HepG2 (cell line): ENCODE data around the gene RAPH1. TPM values are rescaled to one million over a fixed set of nuclear protein-coding genes. Genes with fewer than 3 reads are reported as not detected.
A peak's percentile ranks its signal among the peaks of the same experiment; 100 is the strongest.

ENCODE experiments used
- ATF7-NPFF ChIP-seq: sonication (generic); formaldehyde crosslinking; IDR thresholded peaks from 2 replicates; pipeline ENCODE4 v1.8.1; 2023; ENCODE audit warnings: mild to moderate bottlenecking, low read depth, missing genetic modification reagents, moderate library complexity
- FOXP4 ChIP-seq: sonication (generic); formaldehyde crosslinking; IDR thresholded peaks from 2 replicates; pipeline ENCODE4 v1.4.0; 2020; ENCODE audit warnings: missing genetic modification reagents
- GATA4 ChIP-seq: sonication (generic); IDR thresholded peaks from 2 replicates; pipeline ENCODE4 v1.6.1; 2016; ENCODE audit warnings: antibody characterized with exemption, low read depth, borderline replicate concordance
- GPBP1L1 ChIP-seq: sonication (generic); formaldehyde crosslinking; IDR thresholded peaks from 2 replicates; pipeline ENCODE4 v1.5.0; 2020; ENCODE audit warnings: mild to moderate bottlenecking, missing genetic modification reagents
- HNRNPL ChIP-seq: fragments of 200-400 bp; formaldehyde crosslinking; IDR thresholded peaks from 2 replicates; pipeline ENCODE4 v1.6.1; 2017; ENCODE audit warnings: mild to moderate bottlenecking, low read depth, low read length
- ISL2 ChIP-seq: sonication (generic); formaldehyde crosslinking; IDR thresholded peaks from 2 replicates; pipeline ENCODE4 v1.5.0; 2020; ENCODE audit warnings: missing genetic modification reagents
- JUND ChIP-seq: sonication (generic); formaldehyde crosslinking; IDR thresholded peaks from 2 replicates; pipeline ENCODE4 v1.8.0; 2022; ENCODE audit warnings: mild to moderate bottlenecking, missing genetic modification reagents
- KLF12 ChIP-seq: sonication (generic); formaldehyde crosslinking; IDR thresholded peaks from 2 replicates; pipeline ENCODE4 v1.4.0; 2020; ENCODE audit warnings: missing genetic modification reagents, borderline replicate concordance
- MED13 ChIP-seq: sonication (generic); formaldehyde crosslinking; IDR thresholded peaks from 2 replicates; pipeline ENCODE4 v1.5.0; 2020; ENCODE audit warnings: missing genetic modification reagents
- NFIC ChIP-seq: IDR thresholded peaks from 2 replicates; pipeline ENCODE4 v1.6.1; 2012; ENCODE audit warnings: mild to moderate bottlenecking, low read length, inconsistent platforms
- NPAS2 ChIP-seq: sonication (generic); formaldehyde crosslinking; IDR thresholded peaks from 2 replicates; pipeline ENCODE4 v1.8.0; 2022; ENCODE audit warnings: mild to moderate bottlenecking, missing genetic modification reagents, borderline replicate concordance
- POLR2A ChIP-seq, 2 experiments: IDR thresholded peaks; 2 replicates each; pipeline ENCODE4 v1.6.1; 2011; ENCODE audit warnings: low read depth in 2 of 2, low read length in 2 of 2, mild to moderate bottlenecking in 1 of 2, moderate library complexity in 1 of 2; ENCODE audit not compliant: insufficient read depth in 1 of 2
- RNF2 ChIP-seq: fragments of 450-650 bp; conservative IDR thresholded peaks from 2 replicates; pipeline ENCODE4 v1.6.1; 2016; ENCODE audit warnings: low read depth
- SKI ChIP-seq: fragments of 450-650 bp; IDR thresholded peaks from one replicate; pipeline ENCODE4 v1.6.1; 2018; ENCODE audit warnings: mild to moderate bottlenecking; ENCODE audit not compliant: partially characterized antibody
- SP1 ChIP-seq, 2 experiments: fragments of 450-650 bp in 1 of 2; sonication (generic) in 1 of 2; formaldehyde crosslinking in 1 of 2; IDR thresholded peaks; 2 replicates each; pipeline versions ENCODE4 v1.4.0 to v1.6.1; 2016 to 2020; ENCODE audit warnings: missing genetic modification reagents in 1 of 2
- SP5 ChIP-seq: IDR thresholded peaks from 2 replicates; pipeline ENCODE4 v1.6.1; 2016; ENCODE audit warnings: low read depth, borderline replicate concordance
- TBX3 ChIP-seq: fragments of 450-650 bp; IDR thresholded peaks from 2 replicates; pipeline ENCODE4 v1.6.1; 2017; ENCODE audit warnings: antibody characterized with exemption, mild to moderate bottlenecking, inconsistent platforms, borderline replicate concordance
- TFAP4 ChIP-seq: sonication (generic); IDR thresholded peaks from 2 replicates; pipeline ENCODE4 v1.6.1; 2016; ENCODE audit warnings: low read depth, borderline replicate concordance
- U2AF1 ChIP-seq: fragments of 200-400 bp; formaldehyde crosslinking; optimal IDR thresholded peaks from 2 replicates; pipeline ENCODE3; 2017; ENCODE audit warnings: mild to moderate bottlenecking, low read depth, low read length
- USF2 ChIP-seq, 2 experiments: sonication (generic) in 1 of 2; formaldehyde crosslinking in 1 of 2; IDR thresholded peaks; 2 replicates each; pipeline versions ENCODE4 v1.5.1 to v1.6.1; 2011 to 2020; ENCODE audit warnings: borderline replicate concordance in 1 of 2, low read depth in 1 of 2, low read length in 1 of 2, mild to moderate bottlenecking in 1 of 2, missing genetic modification reagents in 1 of 2, moderate library complexity in 1 of 2
- ZBTB7A ChIP-seq: sonication (generic); formaldehyde crosslinking; IDR thresholded peaks from 2 replicates; pipeline ENCODE4 v1.8.0; 2022; ENCODE audit warnings: mild to moderate bottlenecking, missing genetic modification reagents
- ZFP62 ChIP-seq: sonication (generic); formaldehyde crosslinking; IDR thresholded peaks from 2 replicates; pipeline ENCODE4 v1.4.0; 2020; ENCODE audit warnings: missing genetic modification reagents
- ZNF746 ChIP-seq: sonication (generic); formaldehyde crosslinking; IDR thresholded peaks from 2 replicates; pipeline ENCODE4 v1.8.0; 2022; ENCODE audit warnings: mild to moderate bottlenecking, missing genetic modification reagents
- ZNF891 ChIP-seq: sonication (generic); formaldehyde crosslinking; IDR thresholded peaks from 2 replicates; pipeline ENCODE4 v1.5.0; 2020; ENCODE audit warnings: mild to moderate bottlenecking, missing genetic modification reagents
- polyA plus RNA-seq, 8 experiments: library from polyadenylated mRNA; depleted of rRNA in 3 of 8; stranded (reverse) in 7 of 8; unstranded in 1 of 8; fragments of >200 nt; fragmentation: Illumina TruSeq in 4 of 8; extraction: Trizol in 4 of 8; gene quantifications; 2 replicates each; pipeline versions ENCODE4 v1.2.1 to v1.2.3, GENCODE V29; 2011 to 2016; ENCODE audit warnings: low read depth in 4 of 8, missing spikeins in 1 of 8, mixed read lengths in 1 of 8; ENCODE audit not compliant: insufficient read depth in 1 of 8
- total RNA-seq, 5 experiments: library from RNA; depleted of rRNA; stranded (reverse); fragments of >200 nt; fragmentation: Illumina TruSeq; extraction: Trizol; gene quantifications; 2 replicates each; pipeline ENCODE4 v1.2.3, GENCODE V29; 2016; ENCODE audit warnings: low read depth in 1 of 5

The RAPH1 gene
- total and polyA plus RNA-seq, 2 of the 13 experiments (the other 11 are each of a cell fraction or from before 2014, with no cell fraction given): 5.3 to 6.7 TPM

GRCh38 chr2:203535784-203536585 lies 884 bp upstream of the RAPH1 start (continued):
- no peak for TF ChIP-seq USF2 (IDR thresholded peaks at IDR 0.05; ENCODE audit: low read depth, low read length)
- TF ChIP-seq USF2 (CRISPR knock-in tag; IDR thresholded peaks at IDR 0.05; ENCODE audit: borderline replicate concordance): no peak
- no peak for TF ChIP-seq ZNF746
- no peak for TF ChIP-seq GPBP1L1 (CRISPR knock-in tag)
- no peak for TF ChIP-seq SKI
- no peak for TF ChIP-seq KLF12 (CRISPR knock-in tag)
- TF ChIP-seq ZNF891 (CRISPR knock-in tag): no peak
- TF ChIP-seq NPAS2 (CRISPR knock-in tag): no peak
- TF ChIP-seq SP5: no peak
- no peak for TF ChIP-seq ZFP62 (CRISPR knock-in tag)
- peak in 1 of 2 experiments; percentile 25; a peak in 2 of 4 replicates for TF ChIP-seq POLR2A (IDR thresholded peaks at IDR 0.05; ENCODE audit: insufficient read depth in 1 of 2, low read depth in 2 of 2, low read length in 2 of 2)
- TF ChIP-seq NFIC: no peak
- no peak for TF ChIP-seq U2AF1
- TF ChIP-seq ISL2 (CRISPR knock-in tag): no peak
- TF ChIP-seq TBX3: no peak
- no peak for TF ChIP-seq JUND (CRISPR knock-in tag)
- no peak for TF ChIP-seq TFAP4
- TF ChIP-seq SP1 (IDR thresholded peaks at IDR 0.05): no peak
- TF ChIP-seq SP1 (CRISPR knock-in tag; IDR thresholded peaks at IDR 0.05): no peak
- no peak; the same call in 1 of the 2 replicates for TF ChIP-seq RNF2
- TF ChIP-seq ZBTB7A: no peak
- no peak for TF ChIP-seq FOXP4 (CRISPR knock-in tag)
- TF ChIP-seq ATF7-NPFF (CRISPR knock-in tag): no peak
- TF ChIP-seq GATA4: 0 out of 2 replicates have a peak, but pooled peaks have one; percentile 10
- no peak for TF ChIP-seq HNRNPL
- TF ChIP-seq MED13 (CRISPR knock-in tag): no peak
